SK-N-MC (cell line): ENCODE measurements around the gene FCN2.

Experiments
- DNase-seq: peaks from one replicate; pipeline ENCODE4 v3.0.0-alpha.2; 2011; ENCODE audit warnings: low read depth, low spot score
- H3K27ac ChIP-seq: fragments of 200-600 bp; sonication (generic); 2 replicates; pipeline ENCODE4 v1.5.1; 2016; ENCODE audit warnings: mixed run types
- H3K36me3 ChIP-seq: fragments of 200-600 bp; sonication (generic); 2 replicates; pipeline ENCODE4 v1.6.1; 2017; ENCODE audit warnings: antibody characterized with exemption, low read length, mixed read lengths; ENCODE audit not compliant: insufficient read depth
- H3K4me3 ChIP-seq: fragments of 200-600 bp; sonication (generic); 2 replicates; pipeline ENCODE4 v1.5.1; 2016
- H3K9ac ChIP-seq: fragments of 200-600 bp; sonication (generic); 2 replicates; pipeline ENCODE4 v1.8.0; 2017; ENCODE audit warnings: mixed run types, mixed read lengths; ENCODE audit not compliant: insufficient read length
- H3K9me3 ChIP-seq: fragments of 200-600 bp; sonication (generic); 2 replicates; pipeline ENCODE4 v1.6.1; 2017; ENCODE audit warnings: low read depth, mild to moderate bottlenecking, antibody characterized with exemption, low read length, moderate library complexity, mixed read lengths
- EZH2 ChIP-seq: fragments of 200-600 bp; sonication (generic); IDR thresholded peaks from one replicate; pipeline ENCODE4 v1.6.1; 2017; ENCODE audit warnings: antibody characterized with exemption
- FOXP2 ChIP-seq: optimal IDR thresholded peaks from 2 replicates; pipeline ENCODE3; 2011; ENCODE audit warnings: mild to moderate bottlenecking, moderate library complexity; ENCODE audit not compliant: insufficient read depth; ENCODE audit errors: extremely low read length, control extremely low read depth
- POLR2AphosphoS5 ChIP-seq: IDR thresholded peaks from 2 replicates; pipeline ENCODE4 v1.6.1; 2012; ENCODE audit warnings: mild to moderate bottlenecking, low read depth, low read length, borderline replicate concordance

The FCN2 gene

DNA sequence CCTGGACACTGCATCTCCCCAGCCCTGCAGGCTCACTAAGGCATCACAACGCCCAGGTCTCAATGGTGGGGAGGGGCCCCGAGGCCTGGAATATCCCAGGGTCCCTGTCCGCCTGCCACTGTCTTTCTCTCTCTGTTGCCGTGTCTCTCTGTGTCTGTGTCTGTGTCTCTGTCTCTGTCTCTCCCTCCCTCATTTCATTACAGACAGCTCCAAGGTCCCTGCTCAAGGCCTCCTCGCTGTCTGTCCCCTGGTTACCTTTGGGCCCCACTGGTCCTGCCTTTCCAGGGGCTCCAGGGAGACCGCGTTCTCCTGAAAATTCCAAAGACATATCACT, 33.9 kb downstream of the FCN2 start:
- no peaks in the 10 kb centered on the region for H3K36me3 ChIP-seq
- no peak for DNase-seq

DNA sequence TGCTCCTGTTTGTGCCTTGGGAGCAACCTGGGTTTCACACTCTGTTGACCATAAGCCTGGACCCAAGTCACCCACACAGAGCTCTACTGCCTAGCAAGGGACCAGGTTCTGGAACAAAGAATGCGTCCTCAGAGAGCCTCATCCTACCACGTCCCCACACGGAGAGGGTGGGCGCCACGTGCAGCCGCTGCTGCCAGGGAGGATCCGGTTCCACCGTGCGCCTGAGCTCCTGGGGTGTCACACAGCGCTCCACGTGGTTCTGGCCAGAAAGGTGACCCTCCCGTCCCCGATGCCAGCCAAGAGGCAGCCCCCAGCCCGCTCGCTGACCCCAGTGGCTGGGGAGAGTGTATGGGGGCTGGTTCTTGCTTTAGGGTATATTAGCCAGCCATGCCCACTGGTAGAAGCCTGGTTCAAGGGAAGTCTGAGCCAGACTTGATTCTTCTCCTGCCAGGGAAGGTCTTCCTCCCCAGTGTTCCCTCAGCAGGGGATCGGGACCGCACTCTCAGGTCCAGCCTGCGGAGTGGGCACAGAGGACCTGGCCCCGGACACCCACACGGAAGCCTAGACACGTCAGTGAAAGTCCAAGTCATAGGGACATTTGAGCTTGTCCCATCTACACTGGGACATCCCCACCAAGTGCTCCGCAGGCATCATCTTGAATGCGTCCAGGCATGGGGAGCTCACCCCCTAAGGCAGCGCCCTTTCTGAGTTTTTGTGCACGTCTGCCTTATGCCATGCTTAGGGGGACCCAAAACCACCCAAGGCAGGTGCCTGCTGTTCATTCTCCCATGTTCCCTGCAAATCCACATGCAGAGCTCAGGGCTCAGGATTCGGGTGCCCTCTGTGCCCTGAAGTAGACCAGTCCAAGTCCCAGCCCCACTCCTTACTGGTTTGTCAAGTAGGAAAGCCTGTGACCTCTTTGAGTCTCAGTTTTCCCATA, 34.7 kb downstream of the FCN2 start:
- no peak overlapping the region for H3K27ac ChIP-seq
- DNase-seq = no peak
- H3K4me3 ChIP-seq = no peak overlapping the region
- no peaks in the 10 kb centered on the region for H3K9me3 ChIP-seq
- H3K36me3 ChIP-seq = no peaks in the 10 kb centered on the region
- no peak for TF ChIP-seq EZH2
- TF ChIP-seq POLR2AphosphoS5 = no peak
- TF ChIP-seq FOXP2 = no peak
- no peak overlapping the region for H3K9ac ChIP-seq

More for the DNA sequence above, 33.9 kb downstream of the FCN2 start:
- Histone ChIP-seq H3K27ac (no peak overlapping the region), H3K9ac (no peak overlapping the region), H3K9me3 (no peaks in the 10 kb centered on the region), H3K4me3 (no peak overlapping the region)
- TF ChIP-seq POLR2AphosphoS5 = no peak
- TF ChIP-seq FOXP2 = no peak

DNA sequence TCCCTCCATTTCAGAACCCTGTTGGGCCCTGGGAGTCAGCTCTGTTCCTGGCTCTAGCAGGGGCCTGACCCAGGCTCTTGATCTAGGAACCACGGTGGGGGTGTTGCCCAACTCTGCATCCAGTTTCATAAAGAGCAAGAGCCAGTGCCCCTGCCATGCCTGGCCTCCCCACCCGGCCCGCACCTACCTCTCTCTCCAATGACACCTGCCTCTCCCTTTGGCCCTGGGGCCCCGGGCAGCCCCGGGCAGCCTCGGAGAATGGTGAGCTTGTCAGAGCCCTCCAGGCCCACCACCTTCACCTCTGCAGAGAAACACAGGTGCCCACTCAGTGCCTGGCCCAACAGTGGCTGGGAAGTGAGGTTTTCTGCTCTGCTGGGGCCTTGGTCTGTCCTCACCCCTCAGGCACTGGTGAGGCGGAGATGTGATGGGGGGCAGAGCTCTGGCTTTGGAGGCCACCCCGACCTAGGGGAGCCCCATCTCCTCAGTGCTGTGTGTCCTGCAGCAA, 35.6 kb downstream of the FCN2 start:
- Histone ChIP-seq H3K36me3 (no peaks in the 10 kb centered on the region), H3K9ac (no peak overlapping the region), H3K9me3 (no peaks in the 10 kb centered on the region), H3K27ac (no peak overlapping the region), H3K4me3 (no peak overlapping the region)
- no peak for DNase-seq
- TF ChIP-seq POLR2AphosphoS5 = no peak

DNA sequence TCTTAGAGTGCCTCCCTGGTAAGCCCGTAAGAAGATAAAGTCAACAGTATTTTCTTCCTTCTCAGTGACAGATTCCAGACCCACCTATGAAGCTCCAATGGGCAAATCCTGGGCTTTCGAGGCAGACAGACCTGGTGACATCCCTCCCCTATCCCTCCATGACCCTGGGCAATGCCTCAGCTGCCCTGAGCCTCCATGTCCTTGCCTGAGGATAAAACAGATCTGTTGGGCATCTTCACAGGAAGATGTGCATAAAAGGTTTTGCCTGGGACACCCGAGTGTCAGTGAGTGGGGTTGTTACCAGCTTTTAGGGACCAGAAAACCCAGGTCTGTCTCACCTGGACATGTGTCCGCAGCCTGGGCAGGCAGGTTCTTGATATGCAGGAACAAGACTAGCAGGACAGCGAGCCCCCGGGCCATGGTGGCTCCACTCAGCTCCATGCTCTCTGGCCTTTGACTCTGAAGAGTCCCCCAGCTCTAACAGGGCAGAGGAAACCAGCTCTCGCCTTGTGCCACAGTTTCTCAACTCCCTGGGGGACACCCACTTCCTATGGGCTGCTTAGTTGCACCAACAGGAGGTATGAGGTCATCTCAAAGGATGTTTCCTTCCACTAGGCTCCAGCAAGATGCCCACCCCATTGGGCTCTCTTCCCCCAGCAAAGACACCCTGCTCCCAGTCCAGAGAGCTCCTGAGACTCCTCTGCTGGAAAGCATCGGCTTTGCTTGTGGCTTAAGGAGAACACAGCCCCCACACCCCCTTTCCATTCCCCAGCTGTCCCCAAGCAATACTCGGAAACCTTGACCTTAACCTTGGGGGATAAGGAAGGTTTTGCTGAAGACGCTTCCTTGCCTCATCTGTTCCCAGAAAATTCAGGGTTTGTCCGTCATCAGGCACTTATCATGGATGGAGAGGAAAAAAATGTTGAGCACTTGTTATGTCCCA, 37.1 kb downstream of the FCN2 start, which contains the start of gene FCN1:
Gene FCN1, minus strand, starts transcription at position 482 of the 943 bp plus-strand sequence. Its CDS starts 41 bp downstream, at position 441.
- no peak within 1 kb of the TSS for H3K27ac ChIP-seq
- no peak within 1 kb of the TSS for H3K9ac ChIP-seq
- H3K4me3 ChIP-seq = no peak within 1 kb of the TSS
- TF ChIP-seq FOXP2 = no peak
- no peak for TF ChIP-seq EZH2
- TF ChIP-seq POLR2AphosphoS5 = no peak
- H3K9me3 ChIP-seq = no peaks in the 10 kb centered on the region
- DNase-seq = no peak
- no peaks in the 10 kb centered on the region for H3K36me3 ChIP-seq

DNA sequence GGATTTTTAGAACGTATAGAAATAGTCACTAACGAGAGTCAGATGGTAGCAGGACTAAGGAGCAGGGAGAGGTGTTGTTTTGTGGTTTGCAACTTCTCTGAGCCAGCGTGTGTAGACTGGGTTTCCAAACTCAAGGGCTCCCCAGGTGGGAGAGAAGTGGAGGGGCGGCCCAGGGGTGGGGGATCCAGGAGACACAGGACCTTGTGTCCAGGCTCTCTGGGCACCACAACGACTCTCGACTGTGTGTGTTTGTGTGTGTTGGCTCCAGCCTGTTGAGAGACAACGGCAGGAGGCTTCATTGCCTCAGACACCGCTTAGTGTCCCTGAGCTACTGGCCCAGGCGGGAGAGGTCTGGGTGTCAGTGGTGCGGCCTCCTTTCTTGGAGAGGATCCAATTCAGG, 38.0 kb downstream of the FCN2 start:
- TF ChIP-seq FOXP2 (no peak), EZH2 (no peak), POLR2AphosphoS5 (no peak)
- Histone ChIP-seq H3K27ac (no peak overlapping the region), H3K9me3 (no peaks in the 10 kb centered on the region), H3K4me3 (no peak overlapping the region), H3K36me3 (no peaks in the 10 kb centered on the region), H3K9ac (no peak overlapping the region)
- DNase-seq = no peak

DNA sequence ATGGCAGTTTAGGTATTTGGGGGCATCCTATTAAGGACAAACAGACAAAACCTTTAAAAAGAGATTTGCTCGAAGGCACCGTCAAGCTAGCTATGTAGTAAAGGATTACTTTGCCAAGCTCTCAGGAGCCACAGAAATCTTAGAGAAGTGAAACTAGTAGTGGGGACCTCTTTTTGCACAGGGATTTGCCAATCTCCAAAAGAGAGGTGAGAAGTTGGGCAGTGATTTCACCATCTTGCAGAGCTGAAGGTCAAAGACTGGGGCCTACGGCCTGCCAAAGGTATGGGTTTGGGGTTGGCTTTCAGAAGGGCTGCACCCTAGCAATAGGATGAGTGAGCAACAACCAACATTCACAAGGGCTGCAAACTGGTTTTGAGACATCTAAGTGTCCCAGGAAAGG, 38.7 kb downstream of the FCN2 start:
- H3K9ac ChIP-seq = no peak overlapping the region
- DNase-seq = no peak
- H3K27ac ChIP-seq = no peak overlapping the region
- no peaks in the 10 kb centered on the region for H3K9me3 ChIP-seq
- no peak overlapping the region for H3K4me3 ChIP-seq
- no peaks in the 10 kb centered on the region for H3K36me3 ChIP-seq
- TF ChIP-seq FOXP2 (no peak), EZH2 (no peak), POLR2AphosphoS5 (no peak)

DNA sequence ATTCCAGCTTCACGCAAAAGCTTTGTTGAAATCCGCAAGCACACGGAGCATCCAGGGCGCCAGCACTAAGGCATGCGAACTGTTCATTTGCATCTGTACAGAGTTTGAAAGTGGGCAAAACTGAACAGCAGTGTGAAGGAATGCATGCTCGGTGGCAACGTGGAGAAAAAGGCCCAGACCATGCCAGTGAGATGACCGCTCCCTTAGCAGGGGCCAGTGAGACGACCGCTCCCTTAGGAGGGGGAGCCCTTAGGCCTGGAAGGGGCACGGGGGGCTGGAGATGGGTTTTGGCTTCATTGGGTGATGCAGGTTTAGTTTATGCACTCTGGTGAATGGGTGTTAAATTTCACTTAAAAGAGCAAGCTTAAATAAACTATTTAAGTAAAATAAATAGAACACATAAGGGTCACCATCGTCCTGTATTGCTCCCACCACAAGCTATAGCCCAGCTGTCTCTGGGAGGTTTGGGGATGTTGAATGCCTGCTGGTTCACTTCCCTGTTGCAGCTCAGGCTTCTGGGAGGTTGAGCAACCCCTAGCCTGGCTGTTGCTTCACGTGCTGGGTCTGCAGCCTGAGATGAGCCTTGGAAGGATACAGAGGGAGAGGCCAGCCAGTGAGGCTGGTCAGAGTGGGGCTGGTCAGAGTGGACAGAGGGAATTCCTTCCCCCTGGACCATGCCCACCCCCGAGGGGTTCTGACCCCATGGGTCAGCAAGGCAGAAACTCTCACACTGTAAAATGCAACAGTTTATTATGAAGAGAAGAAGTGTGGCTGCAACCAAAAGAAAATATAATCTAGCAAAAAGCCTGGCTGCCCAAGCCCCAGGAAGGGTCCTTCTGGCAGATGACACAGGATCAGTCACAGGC, 41.7 kb downstream of the FCN2 start:
- no peak for DNase-seq
- no peak overlapping the region for H3K4me3 ChIP-seq

More for the DNA sequence above, 41.7 kb downstream of the FCN2 start:
- no peaks in the 10 kb centered on the region for H3K9me3 ChIP-seq
- no peak overlapping the region for H3K9ac ChIP-seq
- H3K36me3 ChIP-seq = no peaks in the 10 kb centered on the region
- H3K27ac ChIP-seq = no peak overlapping the region
- TF ChIP-seq EZH2 = no peak
- no peak for TF ChIP-seq FOXP2
- no peak for TF ChIP-seq POLR2AphosphoS5
